ENCODE measurements around the gene HBA2. TPM values are rescaled to one million over a fixed set of nuclear protein-coding genes. Genes with fewer than 3 reads are reported as not detected.
"Not testable (repeated sequence)": the region's sequence is repeated elsewhere in the genome, so short reads cannot be mapped to it uniquely, and the experiment has no call there.

The HBA2 gene
- total RNA-seq (2013) = 34.1 TPM
- polyA plus RNA-seq (100 to 1,000 TPM in 2 of 3 donors, 1 to 10 TPM in 1; 2.8 to 193 (median 158) TPM), polyA minus RNA-seq (4.0 and 21.9 TPM in 2 replicates), total RNA-seq (0 to 0.59 (median 0) reads per million in 11 experiments)

DNA sequence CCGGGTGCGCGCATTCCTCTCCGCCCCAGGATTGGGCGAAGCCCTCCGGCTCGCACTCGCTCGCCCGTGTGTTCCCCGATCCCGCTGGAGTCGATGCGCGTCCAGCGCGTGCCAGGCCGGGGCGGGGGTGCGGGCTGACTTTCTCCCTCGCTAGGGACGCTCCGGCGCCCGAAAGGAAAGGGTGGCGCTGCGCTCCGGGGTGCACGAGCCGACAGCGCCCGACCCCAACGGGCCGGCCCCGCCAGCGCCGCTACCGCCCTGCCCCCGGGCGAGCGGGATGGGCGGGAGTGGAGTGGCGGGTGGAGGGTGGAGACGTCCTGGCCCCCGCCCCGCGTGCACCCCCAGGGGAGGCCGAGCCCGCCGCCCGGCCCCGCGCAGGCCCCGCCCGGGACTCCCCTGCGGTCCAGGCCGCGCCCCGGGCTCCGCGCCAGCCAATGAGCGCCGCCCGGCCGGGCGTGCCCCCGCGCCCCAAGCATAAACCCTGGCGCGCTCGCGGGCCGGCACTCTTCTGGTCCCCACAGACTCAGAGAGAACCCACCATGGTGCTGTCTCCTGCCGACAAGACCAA lies at the start of gene HBA2:
HBA2 (plus strand) TSS at position 503 of the 568 bp plus-strand sequence; CDS start at position 540, 37 bp downstream.
- H3K4me2 ChIP-seq (replicated peaks; ENCODE audit: extremely low read depth, low read length, poor library complexity, severe bottlenecking); H3K27ac ChIP-seq (ENCODE audit: low read depth in 1 of 2, low read length in 2 of 2); H4K20me1 ChIP-seq (ENCODE audit: insufficient read depth, low read length); H3K9me3 ChIP-seq (replicated peaks in 1 of 2; ENCODE audit: control insufficient read depth in 1 of 2, insufficient read depth in 1 of 2, low read length in 2 of 2); H2AFZ ChIP-seq (ENCODE audit: insufficient read depth, low read depth, low read length, poor library complexity, severe bottlenecking); H3K27ac Mint-ChIP-seq; H3K4me1 ChIP-seq (ENCODE audit: control insufficient read depth in 1 of 2, insufficient read depth in 2 of 2, low read length in 2 of 2); H3K36me3 ChIP-seq (replicated peaks in 1 of 2; ENCODE audit: control insufficient read depth in 1 of 2, insufficient read depth in 2 of 2, low read length in 2 of 2); DNase-seq; H3K4me3 ChIP-seq (replicated peaks in 1 of 3; ENCODE audit: low read depth in 2 of 3, low read length in 3 of 3); H3K36me3 Mint-ChIP-seq; H3K9ac ChIP-seq (ENCODE audit: insufficient read depth, low read length, poor library complexity, severe bottlenecking); H3K4me1 Mint-ChIP-seq; H3K79me2 ChIP-seq (ENCODE audit: insufficient read depth, low read length); intact Hi-C loops (cut with micrococcal nuclease): not testable (repeated sequence)
- peaks cover 0 to 18% (median 8%) of the 10 kb centered on the region in 7 donors for H3K9me3 Mint-ChIP-seq
- peaks cover 33 to 69% of the 10 kb centered on the region in 2 donors for H3K27me3 ChIP-seq (ENCODE audit: control insufficient read depth in 2 of 2, insufficient read depth in 2 of 2, low read length in 2 of 2)
- H3K4me3 Mint-ChIP-seq = peak within 1 kb of the TSS in 1 of 2 donors; percentile 76
- H3K27me3 Mint-ChIP-seq (ENCODE audit: low read depth in 3 of 3) = peaks cover 68 to 83% (median 76%) of the 10 kb centered on the region in 3 donors
- WGBS (ENCODE audit: insufficient coverage) = no CpG with 5 or more reads among the region's 74 CpGs

DNA sequence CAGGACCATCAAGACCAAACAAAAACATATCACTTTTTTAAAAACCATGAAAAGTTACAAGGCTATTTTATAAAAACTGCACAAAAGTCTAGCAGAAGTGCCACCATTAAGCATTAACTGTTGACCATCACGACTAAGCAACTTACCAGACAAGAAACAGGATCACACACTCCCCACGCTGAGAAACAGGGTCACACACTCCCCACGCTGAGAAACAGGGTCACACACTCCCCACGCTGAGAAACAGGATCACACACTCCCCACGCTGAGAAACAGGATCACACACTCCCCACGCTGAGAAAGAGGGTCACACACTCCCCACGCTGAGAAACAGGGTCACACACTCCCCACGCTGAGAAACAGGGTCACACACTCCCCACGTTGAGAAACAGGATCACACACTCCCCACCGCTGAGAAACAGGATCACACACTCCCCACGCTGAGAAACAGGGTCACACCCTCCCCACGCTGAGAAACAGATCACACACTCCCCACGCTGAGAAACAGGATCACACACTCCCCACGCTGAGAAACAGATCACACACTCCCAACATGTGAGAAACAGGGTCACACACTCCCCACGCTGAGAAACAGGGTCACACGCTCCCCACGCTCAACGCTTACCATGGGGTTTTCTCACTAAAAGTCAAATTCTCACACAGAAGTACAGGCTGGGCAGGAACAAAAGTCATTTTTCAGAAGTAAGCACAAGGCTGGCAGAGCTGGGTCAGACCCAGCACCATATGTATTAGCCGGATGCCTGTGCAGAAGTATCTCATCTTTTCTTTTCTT lies 48.9 kb upstream of the HBA2 start:
- H3K9me3 Mint-ChIP-seq; H3K4me1 ChIP-seq (ENCODE audit: control insufficient read depth in 1 of 2, insufficient read depth in 2 of 2, low read length in 2 of 2); H3K9me3 ChIP-seq (replicated peaks in 1 of 2; ENCODE audit: control insufficient read depth in 1 of 2, insufficient read depth in 1 of 2, low read length in 2 of 2); DNase-seq; H3K79me2 ChIP-seq (ENCODE audit: insufficient read depth, low read length); H3K4me3 ChIP-seq (replicated peaks in 1 of 3; ENCODE audit: low read depth in 2 of 3, low read length in 3 of 3); H3K4me2 ChIP-seq (replicated peaks; ENCODE audit: extremely low read depth, low read length, poor library complexity, severe bottlenecking); H4K20me1 ChIP-seq (ENCODE audit: insufficient read depth, low read length); H3K4me3 Mint-ChIP-seq; H3K27ac Mint-ChIP-seq; intact Hi-C loops (cut with micrococcal nuclease); H3K4me1 Mint-ChIP-seq; H3K9ac ChIP-seq (ENCODE audit: insufficient read depth, low read length, poor library complexity, severe bottlenecking); H3K27ac ChIP-seq (ENCODE audit: low read depth in 1 of 2, low read length in 2 of 2); H2AFZ ChIP-seq (ENCODE audit: insufficient read depth, low read depth, low read length, poor library complexity, severe bottlenecking); H3K27me3 Mint-ChIP-seq (ENCODE audit: low read depth in 3 of 3); H3K36me3 ChIP-seq (replicated peaks in 1 of 2; ENCODE audit: control insufficient read depth in 1 of 2, insufficient read depth in 2 of 2, low read length in 2 of 2); H3K27me3 ChIP-seq (ENCODE audit: control insufficient read depth in 2 of 2, insufficient read depth in 2 of 2, low read length in 2 of 2): not testable (repeated sequence)
- peaks cover 22 to 36% of the 10 kb centered on the region in 2 donors for H3K36me3 Mint-ChIP-seq
- 86% methylated on average over 9 of the region's 19 CpGs for WGBS (ENCODE audit: insufficient coverage)
